GM12878 (cell line): ENCODE results near the gene AKT3. TPM values are rescaled to one million over a fixed set of nuclear protein-coding genes. Genes with fewer than 3 reads are reported as not detected.

Source experiments
- ATAC-seq: fragments of 200-7000 bp; cut with Tn5 transposase; 3 replicates; pipeline ENCODE4 v1.9.1; 2020; ENCODE audit warnings: mild to moderate bottlenecking, moderate library complexity
- BruUV-seq: library from RNA; stranded (reverse); fragments of 400-500 nt; replicated peaks from 2 replicates; lab custom pipeline; 2021; lab: Mats Ljungman, UMichigan
- CTCF ChIA-PET: fragments of 300-600 bp; sonication (Branson Sonifier 250); formaldehyde crosslinking; extraction: SDS; loops from one replicate; lab custom pipeline; 2021; ENCODE audit warnings: inconsistent platforms; lab: Yijun Ruan, JAX
- POLR2A ChIA-PET: fragments of 350-600 bp; formaldehyde crosslinking; extraction: SDS; loops from one replicate; lab custom pipeline; 2021; ENCODE audit warnings: inconsistent platforms; lab: Charles Lee
- RAD21 ChIA-PET: fragments of 300-600 bp; sonication (Branson Sonifier 250); formaldehyde crosslinking; loops from one replicate; lab custom pipeline; 2023; ENCODE audit warnings: antibody characterized with exemption; ENCODE audit not compliant: unreplicated experiment; lab: Charles Lee
- SMC1A ChIA-PET: fragments of 300-600 bp; sonication (Branson Sonifier 250); formaldehyde crosslinking; loops from one replicate; lab custom pipeline; 2023; ENCODE audit not compliant: unreplicated experiment, uncharacterized antibody; lab: Charles Lee
- DNase-seq: peaks from one replicate; pipeline ENCODE4 v3.0.0-alpha.2; 2011; ENCODE audit warnings: low read depth, low spot score
- FAIRE-seq: peaks from 3 replicates; lab custom pipeline; 2011; peaks lifted over from hg19 to GRCh38; lab: Jason Lieb, UNC
- H2AFZ ChIP-seq: 2 replicates; pipeline ENCODE4 v1.6.0; 2011; ENCODE audit warnings: low read depth, low read length, control low read depth; ENCODE audit not compliant: control insufficient read depth
- H3K27ac ChIP-seq: 2 replicates; pipeline ENCODE4 v1.5.1; 2011; ENCODE audit warnings: control low read depth; ENCODE audit not compliant: control insufficient read depth, insufficient read depth
- H3K27me3 ChIP-seq, 2 experiments: replicated peaks in 1 of 2; 2 replicates each; pipeline versions ENCODE4 v1.6.0 to v1.6.1; 2011; ENCODE audit warnings: low read length in 1 of 2; ENCODE audit not compliant: control insufficient read depth in 2 of 2, insufficient read depth in 2 of 2
- H3K36me3 ChIP-seq, 2 experiments: 2 replicates each; pipeline ENCODE4 v1.5.1; 2011; ENCODE audit warnings: low read length in 1 of 2; ENCODE audit not compliant: control insufficient read depth in 2 of 2, insufficient read depth in 2 of 2
- H3K4me1 ChIP-seq: 2 replicates; pipeline ENCODE4 v1.6.1; 2011; ENCODE audit warnings: mild to moderate bottlenecking, low read length, moderate library complexity, mixed read lengths; ENCODE audit not compliant: control insufficient read depth, insufficient read depth
- H3K4me2 ChIP-seq: 2 replicates; pipeline ENCODE4 v1.6.0; 2011; ENCODE audit warnings: control low read depth; ENCODE audit not compliant: control insufficient read depth, insufficient read depth
- H3K4me3 ChIP-seq: fragments of 200-600 bp; sonication (generic); 2 replicates; pipeline ENCODE4 v1.5.1; 2016
- H3K79me2 ChIP-seq: 2 replicates; pipeline ENCODE4 v1.6.0; 2011; ENCODE audit warnings: low read length; ENCODE audit not compliant: control insufficient read depth, insufficient read depth
- H3K9ac ChIP-seq: 2 replicates; pipeline ENCODE4 v1.8.0; 2011; ENCODE audit warnings: low read length, control low read depth, mixed read lengths; ENCODE audit not compliant: control insufficient read depth, insufficient read depth
- H3K9me3 ChIP-seq: replicated peaks from 3 replicates; pipeline ENCODE4 v1.5.1; 2011; ENCODE audit warnings: mild to moderate bottlenecking, low read length; ENCODE audit not compliant: control insufficient read depth, insufficient read depth
- H4K20me1 ChIP-seq: 2 replicates; pipeline ENCODE4 v1.6.0; 2011; ENCODE audit not compliant: control insufficient read depth, insufficient read depth
- ATF3 ChIP-seq: IDR thresholded peaks from 2 replicates; pipeline ENCODE4 v1.6.1; 2011; ENCODE audit warnings: low read depth, mild to moderate bottlenecking, low read length, moderate library complexity, borderline replicate concordance; ENCODE audit errors: extremely low read depth
- CHD1 ChIP-seq: IDR thresholded peaks from 2 replicates; pipeline ENCODE4 v1.6.1; 2012; ENCODE audit warnings: low read depth, low read length, improper control_type of control experiment
- CHD4 ChIP-seq: fragments of 200-600 bp; sonication (generic); IDR thresholded peaks from 2 replicates; pipeline ENCODE4 v1.6.1; 2016; ENCODE audit warnings: mild to moderate bottlenecking
- FOXM1 ChIP-seq: IDR thresholded peaks from 2 replicates; pipeline ENCODE4 v1.6.1; 2012; ENCODE audit warnings: low read depth, mild to moderate bottlenecking, inconsistent platforms, low read length, moderate library complexity
- HCFC1 ChIP-seq: fragments of 150-350 bp; IDR thresholded peaks from 2 replicates; pipeline ENCODE4 v1.6.1; 2014; ENCODE audit warnings: low read length
- JUND ChIP-seq: IDR thresholded peaks from 2 replicates; pipeline ENCODE4 v1.6.1; 2012; ENCODE audit warnings: low read depth, mild to moderate bottlenecking, low read length, improper control_type of control experiment, moderate library complexity
- MAX ChIP-seq: IDR thresholded peaks from 2 replicates; pipeline ENCODE4 v1.6.1; 2012; ENCODE audit warnings: low read depth, low read length, improper control_type of control experiment
- MTA2 ChIP-seq: fragments of 450-650 bp; IDR thresholded peaks from 2 replicates; pipeline ENCODE4 v1.6.1; 2016; ENCODE audit warnings: low read depth, mild to moderate bottlenecking, moderate library complexity
- MYB ChIP-seq: fragments of 150-350 bp; IDR thresholded peaks from 2 replicates; pipeline ENCODE4 v1.6.1; 2014; ENCODE audit warnings: mild to moderate bottlenecking, low read depth, low read length, borderline replicate concordance
- NBN ChIP-seq: fragments of 450-650 bp; IDR thresholded peaks from 2 replicates; pipeline ENCODE4 v1.6.1; 2016
- NFIC ChIP-seq: IDR thresholded peaks from 2 replicates; pipeline ENCODE4 v1.6.1; 2012; ENCODE audit warnings: low read depth, mild to moderate bottlenecking, inconsistent platforms, low read length, moderate library complexity
- NFYB ChIP-seq: IDR thresholded peaks from 2 replicates; pipeline ENCODE4 v1.6.1; 2011; ENCODE audit warnings: low read depth, mild to moderate bottlenecking, low read length, improper control_type of control experiment, moderate library complexity; ENCODE audit not compliant: insufficient read depth
- NR2C1 ChIP-seq: fragments of 450-650 bp; IDR thresholded peaks from 2 replicates; pipeline ENCODE4 v1.6.1; 2017; ENCODE audit warnings: antibody characterized with exemption, mild to moderate bottlenecking, moderate library complexity
- SMARCA5 ChIP-seq: fragments of 450-650 bp; IDR thresholded peaks from 2 replicates; pipeline ENCODE4 v1.6.1; 2017; ENCODE audit warnings: mild to moderate bottlenecking
- SPI1 ChIP-seq: IDR thresholded peaks from 2 replicates; pipeline ENCODE4 v1.6.1; 2011; ENCODE audit warnings: low read depth, mild to moderate bottlenecking, low read length, moderate library complexity, borderline replicate concordance; ENCODE audit not compliant: insufficient read depth
- STAT1 ChIP-seq: fragments of 450-650 bp; conservative IDR thresholded peaks from 2 replicates; pipeline ENCODE4 v1.6.1; 2014; ENCODE audit warnings: antibody characterized with exemption, mild to moderate bottlenecking
- TCF7 ChIP-seq: IDR thresholded peaks from 2 replicates; pipeline ENCODE4 v1.6.1; 2014; ENCODE audit warnings: antibody characterized with exemption, borderline replicate concordance
- WRNIP1 ChIP-seq: IDR thresholded peaks from 2 replicates; pipeline ENCODE4 v1.6.1; 2011; ENCODE audit warnings: low read depth, low read length, improper control_type of control experiment, borderline replicate concordance
- WGBS: methylation state at CpG from one replicate; pipeline ENCODE4 v1.1.6; 2016; ENCODE audit warnings: low lambda C conversion rate; ENCODE audit not compliant: insufficient replicate concordance, insufficient coverage; ENCODE audit errors: missing lambda C conversion rate; 5-methylcytosine and 5-hydroxymethylcytosine counted together
- in situ Hi-C: fragments of 300-500 bp; cut with MboI; formaldehyde crosslinking; loops from 9 replicates; pipeline ENCODE4 v1.14.3; 2018; ENCODE audit warnings: mixed read lengths
- intact Hi-C: fragments of 100-400 bp; cut with micrococcal nuclease; formaldehyde crosslinking; loops from one replicate; pipeline ENCODE4 v1.14.2; 2022; ENCODE audit not compliant: unreplicated experiment
- polyA plus RNA-seq, 11 experiments: library from polyadenylated mRNA; depleted of rRNA in 4 of 11; unstranded in 6 of 11; stranded (reverse) in 5 of 11; fragments of >200 nt; fragmentation: Nextera tagmentation in 4 of 11; fragmentation: Illumina TruSeq in 1 of 11; extraction: Ambion mirVana in 4 of 11; extraction: Trizol in 1 of 11; gene quantifications; 1 replicate in 1 of 11; 2 replicates in 10 of 11; pipeline versions ENCODE4 v1.2.1 to v1.2.3, GENCODE V29; 2011 to 2016; ENCODE audit warnings: inconsistent platforms in 2 of 11, missing spikeins in 2 of 11, low read depth in 1 of 11
- total RNA-seq, 4 experiments: library from RNA; depleted of rRNA in 3 of 4; stranded (reverse); fragments of >200 nt in 3 of 4; fragmentation: Illumina TruSeq in 1 of 4; extraction: Trizol in 1 of 4; gene quantifications; 2 replicates each; pipeline versions ENCODE4 v1.2.1 to v1.2.3, GENCODE V29; 2013 to 2021
- TF ChIP-seq, protein P1 (sequence below): fragments of 150-350 bp; IDR thresholded peaks from 2 replicates; pipeline ENCODE4 v1.6.1; 2014; ENCODE audit warnings: mild to moderate bottlenecking, low read depth, low read length

AKT3 gene
- total and polyA plus RNA-seq, 10 of the 15 experiments (the other 5 are each of a cell fraction or from before 2014, with no cell fraction given): 0.03 to 0.56 (median 0.19) TPM

GRCh38 chr1:243725846-243726245, 124.2 kb downstream of the AKT3 start:
- peaks cover 41% of the 10 kb centered on the region for H3K4me1 ChIP-seq
- ChIA-PET RAD21 (interaction anchor here (1.1 kb wide), 1 partner anchor 20 kb away, joined by 3 read pairs; no protein-coding TSS in a partner anchor), CTCF (interaction anchor here (1.1 to 2.1 kb wide), 3 partner anchors 8 to 383 kb away, joined by 3 to 6 read pairs (median 6); no protein-coding TSS in a partner anchor), SMC1A (interaction anchor here (1.0 to 3.8 kb wide), 3 partner anchors 10 to 14 kb away, joined by 4 to 25 read pairs (median 5); no protein-coding TSS in a partner anchor), POLR2A (no interaction called here)
- intact Hi-C loops: loop anchor here (5.0 to 10.0 kb wide), 3 partner anchors 139 to 729 kb away; partner anchors contain the start of gene ADSS2
- ATAC-seq (no peak), FAIRE-seq (no peak), DNase-seq (no peak)
- no peaks in the 10 kb centered on the region for H3K36me3 ChIP-seq
- no peaks in the 10 kb centered on the region for H4K20me1 ChIP-seq
- no peaks in the 10 kb centered on the region for H3K27me3 ChIP-seq
- in situ Hi-C loops: no loop called here
- no TSS peak for BruUV-seq
- no peak overlapping the region for H2AFZ ChIP-seq
- 94% methylated on average over 3 of the region's 3 CpGs for WGBS
- H3K9me3 ChIP-seq: peaks cover 9% of the 10 kb centered on the region; the same call in 2 of the 3 replicates
- TF ChIP-seq NFIC (no peak), TCF7 (no peak), MTA2 (no peak), MYB (no peak), NBN (no peak), ATF3 (no peak), JUND (no peak), SPI1 (no peak), FOXM1 (no peak), CHD1 (no peak), HCFC1 (no peak), MAX (no peak), WRNIP1 (no peak), STAT1 (no peak), CHD4 (no peak), NR2C1 (no peak), NFYB (no peak), SMARCA5 (no peak)
- TF ChIP-seq, protein P1, sequence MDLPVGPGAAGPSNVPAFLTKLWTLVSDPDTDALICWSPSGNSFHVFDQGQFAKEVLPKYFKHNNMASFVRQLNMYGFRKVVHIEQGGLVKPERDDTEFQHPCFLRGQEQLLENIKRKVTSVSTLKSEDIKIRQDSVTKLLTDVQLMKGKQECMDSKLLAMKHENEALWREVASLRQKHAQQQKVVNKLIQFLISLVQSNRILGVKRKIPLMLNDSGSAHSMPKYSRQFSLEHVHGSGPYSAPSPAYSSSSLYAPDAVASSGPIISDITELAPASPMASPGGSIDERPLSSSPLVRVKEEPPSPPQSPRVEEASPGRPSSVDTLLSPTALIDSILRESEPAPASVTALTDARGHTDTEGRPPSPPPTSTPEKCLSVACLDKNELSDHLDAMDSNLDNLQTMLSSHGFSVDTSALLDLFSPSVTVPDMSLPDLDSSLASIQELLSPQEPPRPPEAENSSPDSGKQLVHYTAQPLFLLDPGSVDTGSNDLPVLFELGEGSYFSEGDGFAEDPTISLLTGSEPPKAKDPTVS: no peak
- no peak overlapping the region for H3K4me3 ChIP-seq
- no peaks in the 10 kb centered on the region for H3K79me2 ChIP-seq
- no peak overlapping the region for H3K27ac ChIP-seq
- no peak overlapping the region for H3K4me2 ChIP-seq
- H3K9ac ChIP-seq: no peak overlapping the region
